Calu3 (cell line): ENCODE data around the gene PPIP5K1. TPM values are rescaled to one million over a fixed set of nuclear protein-coding genes. Genes with fewer than 3 reads are reported as not detected.

Experiments
- BruUV-seq: library from RNA; stranded (reverse); fragments of 400-500 nt; replicated peaks from 2 replicates; lab custom pipeline; 2021; lab: Mats Ljungman, UMichigan
- CTCF ChIA-PET: fragments of 300-600 bp; sonication (Branson Sonifier 250); formaldehyde crosslinking; loops from one replicate; lab custom pipeline; 2022; ENCODE audit warnings: antibody characterized with exemption; lab: Charles Lee
- DNase-seq: peaks from one replicate; pipeline ENCODE4 v3.0.0; 2022
- H3K27ac Mint-ChIP-seq: one replicate; pipeline ENCODE4 v1.8.0; 2022; ENCODE audit warnings: mixed read lengths; ENCODE audit not compliant: unreplicated experiment
- H3K27me3 Mint-ChIP-seq: one replicate; pipeline ENCODE4 v1.8.0; 2022; ENCODE audit warnings: mixed read lengths; ENCODE audit not compliant: unreplicated experiment
- H3K36me3 Mint-ChIP-seq: one replicate; pipeline ENCODE4 v1.8.0; 2022; ENCODE audit warnings: mild to moderate bottlenecking, moderate library complexity, mixed read lengths; ENCODE audit not compliant: insufficient read depth, unreplicated experiment
- H3K4me1 Mint-ChIP-seq: one replicate; pipeline ENCODE4 v1.8.0; 2022; ENCODE audit warnings: mild to moderate bottlenecking, low read depth, mixed read lengths; ENCODE audit not compliant: unreplicated experiment
- H3K4me3 Mint-ChIP-seq: one replicate; pipeline ENCODE4 v1.8.0; 2022; ENCODE audit warnings: mild to moderate bottlenecking, low read depth, moderate library complexity, mixed read lengths; ENCODE audit not compliant: unreplicated experiment
- H3K9me3 Mint-ChIP-seq: one replicate; pipeline ENCODE4 v1.8.0; 2022; ENCODE audit warnings: low read depth, mixed read lengths; ENCODE audit not compliant: unreplicated experiment
- intact Hi-C: fragments of 100-400 bp; cut with micrococcal nuclease; formaldehyde crosslinking; loops from one replicate; pipeline ENCODE4 v1.10.0; 2022; ENCODE audit not compliant: unreplicated experiment
- total RNA-seq: library from RNA; stranded (reverse); gene quantifications from 2 replicates; pipeline ENCODE4 v1.2.3, GENCODE V29; 2022
- TF ChIP-seq, protein P1 (sequence below): fragments of 200-600 bp; IDR thresholded peaks from one replicate; pipeline ENCODE4 v1.8.0; 2022; ENCODE audit warnings: antibody characterized with exemption; ENCODE audit not compliant: unreplicated experiment

PPIP5K1 gene
- total RNA-seq, 1 experiment from 2014 or later: 29.4 TPM

DNA sequence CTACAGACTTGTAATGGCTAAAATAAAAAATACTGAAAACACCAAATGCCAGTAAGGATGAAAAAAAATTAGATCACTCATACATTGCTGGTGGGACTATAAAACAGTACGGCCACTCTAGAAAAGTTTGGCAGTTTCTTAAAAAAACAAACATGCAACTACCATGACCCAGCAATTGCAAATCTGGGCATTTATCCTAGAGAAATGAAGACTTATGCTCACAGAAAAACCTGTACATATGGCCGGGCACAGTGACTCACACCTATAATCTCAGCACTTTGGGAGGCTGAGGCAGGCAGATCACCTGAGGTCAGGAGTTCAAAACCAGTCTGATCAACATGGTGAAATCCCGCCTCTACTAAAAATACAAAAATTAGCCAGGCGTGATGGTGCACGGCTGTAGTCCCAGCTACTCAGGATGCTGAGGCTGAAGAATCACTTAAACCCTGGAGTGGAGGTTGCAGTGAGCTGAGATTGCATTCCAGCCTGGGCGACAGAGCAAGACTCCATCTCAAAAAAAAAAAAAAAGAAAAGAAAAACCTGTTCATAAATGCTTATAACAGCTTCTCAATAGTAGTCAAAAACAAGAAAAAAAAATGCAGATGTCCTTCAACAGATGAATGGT is 102.6 kb downstream of the PPIP5K1 start:
- BruUV-seq: no TSS peak
- intact Hi-C loops: no loop called here
- no peaks in the 10 kb centered on the region for H3K9me3 Mint-ChIP-seq
- no peaks in the 10 kb centered on the region for H3K4me1 Mint-ChIP-seq
- DNase-seq: no peak
- no peak overlapping the region for H3K4me3 Mint-ChIP-seq
- H3K36me3 Mint-ChIP-seq: peaks cover 11% of the 10 kb centered on the region
- CTCF ChIA-PET: no interaction called here
- no peaks in the 10 kb centered on the region for H3K27me3 Mint-ChIP-seq
- no peak overlapping the region for H3K27ac Mint-ChIP-seq
- TF ChIP-seq, protein P1, sequence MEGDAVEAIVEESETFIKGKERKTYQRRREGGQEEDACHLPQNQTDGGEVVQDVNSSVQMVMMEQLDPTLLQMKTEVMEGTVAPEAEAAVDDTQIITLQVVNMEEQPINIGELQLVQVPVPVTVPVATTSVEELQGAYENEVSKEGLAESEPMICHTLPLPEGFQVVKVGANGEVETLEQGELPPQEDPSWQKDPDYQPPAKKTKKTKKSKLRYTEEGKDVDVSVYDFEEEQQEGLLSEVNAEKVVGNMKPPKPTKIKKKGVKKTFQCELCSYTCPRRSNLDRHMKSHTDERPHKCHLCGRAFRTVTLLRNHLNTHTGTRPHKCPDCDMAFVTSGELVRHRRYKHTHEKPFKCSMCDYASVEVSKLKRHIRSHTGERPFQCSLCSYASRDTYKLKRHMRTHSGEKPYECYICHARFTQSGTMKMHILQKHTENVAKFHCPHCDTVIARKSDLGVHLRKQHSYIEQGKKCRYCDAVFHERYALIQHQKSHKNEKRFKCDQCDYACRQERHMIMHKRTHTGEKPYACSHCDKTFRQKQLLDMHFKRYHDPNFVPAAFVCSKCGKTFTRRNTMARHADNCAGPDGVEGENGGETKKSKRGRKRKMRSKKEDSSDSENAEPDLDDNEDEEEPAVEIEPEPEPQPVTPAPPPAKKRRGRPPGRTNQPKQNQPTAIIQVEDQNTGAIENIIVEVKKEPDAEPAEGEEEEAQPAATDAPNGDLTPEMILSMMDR: no peak

DNA sequence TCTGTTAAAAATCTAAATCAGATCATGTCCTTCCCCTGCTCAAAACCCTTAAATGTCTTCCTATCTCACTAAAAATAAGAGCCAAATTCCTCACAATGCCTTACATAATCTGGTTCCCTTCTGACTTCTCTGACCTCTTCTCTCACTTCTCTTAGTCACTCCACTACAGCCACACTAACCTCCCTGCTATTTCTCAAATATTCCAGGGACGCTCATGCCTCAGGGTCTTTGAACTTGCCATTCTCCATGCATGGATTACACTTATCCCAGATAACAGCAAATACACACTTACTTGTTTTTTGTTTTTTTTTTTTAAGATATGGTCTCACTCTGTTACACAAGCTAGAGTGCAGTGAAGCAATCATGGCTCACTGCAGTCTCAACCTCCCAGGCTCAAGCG is 105.6 kb downstream of the PPIP5K1 start:
- H3K4me1 Mint-ChIP-seq: no peaks in the 10 kb centered on the region
- no peak overlapping the region for H3K27ac Mint-ChIP-seq

More for the DNA sequence above, 105.6 kb downstream of the PPIP5K1 start:
- TF ChIP-seq, protein P1: no peak
- DNase-seq: no peak
- intact Hi-C loops: no loop called here
- CTCF ChIA-PET: no interaction called here
- H3K27me3 Mint-ChIP-seq: no peaks in the 10 kb centered on the region
- no peaks in the 10 kb centered on the region for H3K9me3 Mint-ChIP-seq
- peaks cover 13% of the 10 kb centered on the region for H3K36me3 Mint-ChIP-seq
- no TSS peak for BruUV-seq
- H3K4me3 Mint-ChIP-seq: no peak overlapping the region

Other genes starting within 250 kb of the PPIP5K1 start
- gene ZSCAN29, start 219.2 kb downstream of the PPIP5K1 start, total RNA-seq: 18.6 and 27.1 TPM in 2 replicates
- 19.3 and 22.7 TPM in 2 replicates for gene TUBGCP4, start 219.1 kb downstream of the PPIP5K1 start, total RNA-seq
- gene TP53BP1, start 97.1 kb downstream of the PPIP5K1 start, total RNA-seq: 36.2 and 39.9 TPM in 2 replicates
- 0.05 and 0.27 TPM in 2 replicates for gene MAP1A, start 72.6 kb downstream of the PPIP5K1 start, total RNA-seq
- 2.0 and 5.4 TPM in 2 replicates for gene CKMT1B, start 3.8 kb upstream of the PPIP5K1 start, total RNA-seq
- gene STRC, start 28.6 kb upstream of the PPIP5K1 start, total RNA-seq: 0.57 and 1.1 TPM in 2 replicates
- 2.1 and 4.0 TPM in 2 replicates for gene CATSPER2, start 58.6 kb upstream of the PPIP5K1 start, total RNA-seq
- 0.66 and 1.2 TPM in 2 replicates for gene CKMT1A, start 103.7 kb upstream of the PPIP5K1 start, total RNA-seq
- gene PDIA3, start 156.2 kb upstream of the PPIP5K1 start, total RNA-seq: 409 and 431 TPM in 2 replicates
- gene ELL3, start 186.8 kb upstream of the PPIP5K1 start, total RNA-seq: 1.3 and 2.0 TPM in 2 replicates
- gene SERF2, start 202.1 kb upstream of the PPIP5K1 start, total RNA-seq: 331 and 358 TPM in 2 replicates
- 0.33 TPM in 1 of 2 replicates, not detected in the other for gene SERINC4, start 210.0 kb upstream of the PPIP5K1 start, total RNA-seq
- gene HYPK, start 210.4 kb upstream of the PPIP5K1 start, total RNA-seq: 15.8 and 17.4 TPM in 2 replicates
- 15.8 and 16.4 TPM in 2 replicates for gene MFAP1, start 234.5 kb upstream of the PPIP5K1 start, total RNA-seq
- 7.8 and 11.5 TPM in 2 replicates for gene WDR76, start 236.8 kb upstream of the PPIP5K1 start, total RNA-seq